A673 (cell line): ENCODE results near the gene C19orf67.

Source experiments
- EZH2 ChIP-seq: fragments of 200-600 bp; sonication (generic); IDR thresholded peaks from 2 replicates; pipeline ENCODE4 v1.6.1; 2017; ENCODE audit warnings: borderline replicate concordance, low read depth, mild to moderate bottlenecking, mixed read lengths, antibody characterized with exemption, low read length; ENCODE audit not compliant: poor library complexity, severe bottlenecking
- TF ChIP-seq, protein P1 (sequence below): fragments of 300-800, 200-600 bp; sonication (generic); conservative IDR thresholded peaks from 2 replicates; pipeline ENCODE4 v1.5.1; 2017; ENCODE audit warnings: low read depth, mild to moderate bottlenecking, antibody characterized with exemption, low read length, moderate library complexity, mixed read lengths

GRCh38 chr19:14112051-14112808, 26.6 kb upstream of the C19orf67 start:
- TF ChIP-seq EZH2: no peak
- TF ChIP-seq, protein P1, sequence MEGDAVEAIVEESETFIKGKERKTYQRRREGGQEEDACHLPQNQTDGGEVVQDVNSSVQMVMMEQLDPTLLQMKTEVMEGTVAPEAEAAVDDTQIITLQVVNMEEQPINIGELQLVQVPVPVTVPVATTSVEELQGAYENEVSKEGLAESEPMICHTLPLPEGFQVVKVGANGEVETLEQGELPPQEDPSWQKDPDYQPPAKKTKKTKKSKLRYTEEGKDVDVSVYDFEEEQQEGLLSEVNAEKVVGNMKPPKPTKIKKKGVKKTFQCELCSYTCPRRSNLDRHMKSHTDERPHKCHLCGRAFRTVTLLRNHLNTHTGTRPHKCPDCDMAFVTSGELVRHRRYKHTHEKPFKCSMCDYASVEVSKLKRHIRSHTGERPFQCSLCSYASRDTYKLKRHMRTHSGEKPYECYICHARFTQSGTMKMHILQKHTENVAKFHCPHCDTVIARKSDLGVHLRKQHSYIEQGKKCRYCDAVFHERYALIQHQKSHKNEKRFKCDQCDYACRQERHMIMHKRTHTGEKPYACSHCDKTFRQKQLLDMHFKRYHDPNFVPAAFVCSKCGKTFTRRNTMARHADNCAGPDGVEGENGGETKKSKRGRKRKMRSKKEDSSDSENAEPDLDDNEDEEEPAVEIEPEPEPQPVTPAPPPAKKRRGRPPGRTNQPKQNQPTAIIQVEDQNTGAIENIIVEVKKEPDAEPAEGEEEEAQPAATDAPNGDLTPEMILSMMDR: no peak
